Thoracic aorta (tissue), 2 donors: Measurements from ENCODE around the gene LDLRAD3. TPM values are rescaled to one million over a fixed set of nuclear protein-coding genes. Genes with fewer than 3 reads are reported as not detected.

Source experiments
- ATAC-seq: fragments of 150-250 bp; one replicate; pipeline ENCODE4 v1.8.0; 2017; ENCODE audit warnings: low read depth; ENCODE audit not compliant: insufficient number of reproducible peaks, low FRiP score
- DNase-seq: peaks from one replicate; pipeline ENCODE4 v3.0.0-alpha.2; 2020; ENCODE audit warnings: low spot score
- H3K27ac ChIP-seq, 2 donors: fragments of 200-600 bp; sonication (generic); 1 replicate in 1 of 2; 2 replicates in 1 of 2; pipeline ENCODE4 v1.5.1; 2016; ENCODE audit warnings: mild to moderate bottlenecking in 2 of 2, moderate library complexity in 2 of 2
- H3K27me3 ChIP-seq: fragments of 200-600 bp; sonication (generic); replicated peaks from 2 replicates; pipeline ENCODE4 v1.6.0; 2016; ENCODE audit warnings: mild to moderate bottlenecking; ENCODE audit not compliant: insufficient read depth
- H3K36me3 ChIP-seq: fragments of 200-600 bp; sonication (generic); one replicate; pipeline ENCODE4 v1.5.1; 2016
- H3K4me1 ChIP-seq, 2 donors: fragments of 200-600 bp; sonication (generic); 1 replicate in 1 of 2; 2 replicates in 1 of 2; pipeline versions ENCODE4 v1.5.1 to v1.6.0; 2016; ENCODE audit warnings: low read depth in 2 of 2, mild to moderate bottlenecking in 1 of 2; ENCODE audit not compliant: control insufficient read depth in 1 of 2
- H3K4me3 ChIP-seq: fragments of 200-600 bp; sonication (generic); 2 replicates; pipeline ENCODE4 v1.5.1; 2016; ENCODE audit warnings: mild to moderate bottlenecking
- H3K9me3 ChIP-seq: fragments of 200-600 bp; sonication (generic); 2 replicates; pipeline ENCODE4 v1.5.1; 2016
- CTCF ChIP-seq: fragments of 200-600 bp; sonication (generic); IDR thresholded peaks from one replicate; pipeline ENCODE4 v1.5.1; 2019; ENCODE audit warnings: antibody characterized with exemption
- total RNA-seq, 2 donors: library from RNA; depleted of rRNA; stranded (reverse); fragments of >200 nt; gene quantifications; one replicate each; pipeline versions ENCODE4 v1.1.0 to v1.2.3, GENCODE V29; 2016

LDLRAD3 gene
- total RNA-seq, 2 donors from 2014 or later, result 6.1 to 17.2 TPM

GRCh38 chr11:36026315-36026968 lies 82.6 kb downstream of the LDLRAD3 start:
- ATAC-seq (no peak), DNase-seq (no peak)
- TF ChIP-seq CTCF, result no peak
- H3K27ac ChIP-seq, result no peak overlapping the region
- H3K9me3 ChIP-seq, result no peaks in the 10 kb centered on the region
- no peaks in the 10 kb centered on the region for H3K27me3 ChIP-seq
- H3K36me3 ChIP-seq, result no peaks in the 10 kb centered on the region
- no peak overlapping the region for H3K4me3 ChIP-seq
- peaks cover 3 to 14% of the 10 kb centered on the region in 2 donors for H3K4me1 ChIP-seq

- TF ChIP-seq CTCF, result no peak
- no peaks in the 10 kb centered on the region for H3K36me3 ChIP-seq
- no peak overlapping the region for H3K4me3 ChIP-seq
- no peaks in the 10 kb centered on the region for H3K27me3 ChIP-seq
- peaks cover 6 to 17% of the 10 kb centered on the region in 2 donors for H3K4me1 ChIP-seq
- H3K9me3 ChIP-seq, result no peaks in the 10 kb centered on the region
- ATAC-seq, result no peak
- H3K27ac ChIP-seq, result no peak overlapping the region
- DNase-seq, result no peak
These were observed 83.9 kb downstream of the LDLRAD3 start for GRCh38 chr11:36027731-36028130.

- no peaks in the 10 kb centered on the region for H3K27me3 ChIP-seq
- ATAC-seq, result no peak
- no peak for TF ChIP-seq CTCF
- no peak overlapping the region for H3K27ac ChIP-seq
- H3K4me3 ChIP-seq, result no peak overlapping the region
- no peaks in the 10 kb centered on the region for H3K9me3 ChIP-seq
- no peak for DNase-seq
- peaks cover 6 to 17% of the 10 kb centered on the region in 2 donors for H3K4me1 ChIP-seq
- no peaks in the 10 kb centered on the region for H3K36me3 ChIP-seq
These were observed 85.8 kb downstream of the LDLRAD3 start for GRCh38 chr11:36029616-36030015.

- TF ChIP-seq CTCF, result no peak
- no peaks in the 10 kb centered on the region for H3K27me3 ChIP-seq
- ATAC-seq (no peak), DNase-seq (no peak)
- H3K9me3 ChIP-seq, result no peaks in the 10 kb centered on the region
- H3K4me1 ChIP-seq, result peaks cover 6 to 17% of the 10 kb centered on the region in 2 donors
- no peak overlapping the region for H3K27ac ChIP-seq
- H3K36me3 ChIP-seq, result no peaks in the 10 kb centered on the region
- no peak overlapping the region for H3K4me3 ChIP-seq
These were observed 86.9 kb downstream of the LDLRAD3 start for GRCh38 chr11:36030731-36031281.

- Histone ChIP-seq H3K27me3 (no peaks in the 10 kb centered on the region), H3K36me3 (no peaks in the 10 kb centered on the region), H3K4me3 (no peak overlapping the region), H3K9me3 (no peaks in the 10 kb centered on the region), H3K27ac (no peak overlapping the region), H3K4me1 (peaks cover 13 to 32% of the 10 kb centered on the region in 2 donors)
- no peak for TF ChIP-seq CTCF
- DNase-seq, result no peak
- ATAC-seq, result no peak
These were observed 89.4 kb downstream of the LDLRAD3 start for GRCh38 chr11:36033082-36033751.
